Ishikawa (cell line): Measurements from ENCODE around the gene CETN2.

Experiments used
- CEBPB ChIP-seq: IDR thresholded peaks from 2 replicates; pipeline ENCODE4 v1.6.1; 2012
- CREB1 ChIP-seq: IDR thresholded peaks from 2 replicates; pipeline ENCODE4 v1.6.1; 2012; ENCODE audit warnings: low read depth
- EGR1 ChIP-seq: IDR thresholded peaks from 2 replicates; pipeline ENCODE4 v1.6.1; 2012
- EP300 ChIP-seq: IDR thresholded peaks from 2 replicates; pipeline ENCODE4 v1.6.1; 2012; ENCODE audit warnings: borderline replicate concordance
- FOXM1 ChIP-seq: IDR thresholded peaks from 2 replicates; pipeline ENCODE4 v1.6.1; 2012; ENCODE audit warnings: low read depth, borderline replicate concordance
- MAX ChIP-seq: IDR thresholded peaks from 2 replicates; pipeline ENCODE4 v1.6.1; 2012
- NFIC ChIP-seq: IDR thresholded peaks from 2 replicates; pipeline ENCODE4 v1.6.1; 2012
- RAD21 ChIP-seq: IDR thresholded peaks from 2 replicates; pipeline ENCODE4 v1.6.1; 2012; ENCODE audit warnings: low read depth
- REST ChIP-seq: IDR thresholded peaks from 2 replicates; pipeline ENCODE4 v1.6.1; 2012; ENCODE audit warnings: low read depth, mild to moderate bottlenecking
- TAF1 ChIP-seq: IDR thresholded peaks from 2 replicates; pipeline ENCODE4 v1.6.1; 2012; ENCODE audit warnings: low read depth, mild to moderate bottlenecking
- TCF12 ChIP-seq: IDR thresholded peaks from 2 replicates; pipeline ENCODE4 v1.6.1; 2012; ENCODE audit warnings: low read depth
- TEAD4 ChIP-seq: IDR thresholded peaks from 2 replicates; pipeline ENCODE4 v1.6.1; 2012
- USF1 ChIP-seq: IDR thresholded peaks from 2 replicates; pipeline ENCODE4 v1.6.1; 2012
- YY1 ChIP-seq: IDR thresholded peaks from 2 replicates; pipeline ENCODE4 v1.6.1; 2012; ENCODE audit warnings: low read depth
- ZBTB7A ChIP-seq: IDR thresholded peaks from 2 replicates; pipeline ENCODE4 v1.6.1; 2012; ENCODE audit warnings: low read depth

The CETN2 gene

GRCh38 chrX:152832520-152832919, 2.0 kb upstream of the CETN2 start:
- TF ChIP-seq ZBTB7A: no peak
- TF ChIP-seq REST: no peak
- no peak for TF ChIP-seq TCF12
- TF ChIP-seq RAD21: no peak
- TF ChIP-seq CREB1: no peak
- TF ChIP-seq NFIC: no peak
- no peak for TF ChIP-seq TAF1
- TF ChIP-seq USF1: no peak
- no peak for TF ChIP-seq FOXM1
- TF ChIP-seq TEAD4: no peak
- no peak for TF ChIP-seq CEBPB
- TF ChIP-seq YY1: no peak
- no peak for TF ChIP-seq EGR1
- no peak for TF ChIP-seq MAX
- TF ChIP-seq EP300: no peak

GRCh38 chrX:152831391-152831790, 834 bp upstream of the CETN2 start:
- TF ChIP-seq REST: no peak
- no peak for TF ChIP-seq TEAD4
- no peak for TF ChIP-seq RAD21
- no peak for TF ChIP-seq EP300
- TF ChIP-seq MAX: no peak
- TF ChIP-seq CEBPB: no peak

- TF ChIP-seq RAD21 (no peak), REST (no peak), EP300 (no peak), TEAD4 (no peak), YY1 (no peak), CREB1 (no peak), TCF12 (no peak), ZBTB7A (no peak), CEBPB (no peak), USF1 (no peak), NFIC (no peak), EGR1 (no peak)
These were observed 5.6 kb downstream of the CETN2 start for GRCh38 chrX:152824841-152825374.

GRCh38 chrX:152823657-152824056, 6.9 kb downstream of the CETN2 start:
- TF ChIP-seq CREB1 (no peak), MAX (no peak), RAD21 (no peak), USF1 (no peak), EP300 (no peak), ZBTB7A (no peak), TCF12 (no peak), TEAD4 (no peak), TAF1 (no peak), YY1 (no peak), EGR1 (no peak), REST (no peak), NFIC (no peak), FOXM1 (no peak), CEBPB (no peak)
